B cell (primary cell): ENCODE measurements around the gene TBL1XR1.

Source experiments
- EZH2 ChIP-seq: IDR thresholded peaks from 2 replicates; pipeline ENCODE4 v1.6.1; 2012; ENCODE audit warnings: borderline replicate concordance, low read depth, mild to moderate bottlenecking, moderate library complexity, low read length; ENCODE audit not compliant: insufficient read depth, poor library complexity, severe bottlenecking
- TF ChIP-seq, protein P1 (sequence below): fragments of 200-600 bp; IDR thresholded peaks from one replicate; pipeline ENCODE4 v1.8.0; 2022; ENCODE audit warnings: antibody characterized with exemption, mild to moderate bottlenecking

GRCh38 chr3:177145381-177145780, 51.9 kb downstream of the TBL1XR1 start:
- TF ChIP-seq, protein P1, sequence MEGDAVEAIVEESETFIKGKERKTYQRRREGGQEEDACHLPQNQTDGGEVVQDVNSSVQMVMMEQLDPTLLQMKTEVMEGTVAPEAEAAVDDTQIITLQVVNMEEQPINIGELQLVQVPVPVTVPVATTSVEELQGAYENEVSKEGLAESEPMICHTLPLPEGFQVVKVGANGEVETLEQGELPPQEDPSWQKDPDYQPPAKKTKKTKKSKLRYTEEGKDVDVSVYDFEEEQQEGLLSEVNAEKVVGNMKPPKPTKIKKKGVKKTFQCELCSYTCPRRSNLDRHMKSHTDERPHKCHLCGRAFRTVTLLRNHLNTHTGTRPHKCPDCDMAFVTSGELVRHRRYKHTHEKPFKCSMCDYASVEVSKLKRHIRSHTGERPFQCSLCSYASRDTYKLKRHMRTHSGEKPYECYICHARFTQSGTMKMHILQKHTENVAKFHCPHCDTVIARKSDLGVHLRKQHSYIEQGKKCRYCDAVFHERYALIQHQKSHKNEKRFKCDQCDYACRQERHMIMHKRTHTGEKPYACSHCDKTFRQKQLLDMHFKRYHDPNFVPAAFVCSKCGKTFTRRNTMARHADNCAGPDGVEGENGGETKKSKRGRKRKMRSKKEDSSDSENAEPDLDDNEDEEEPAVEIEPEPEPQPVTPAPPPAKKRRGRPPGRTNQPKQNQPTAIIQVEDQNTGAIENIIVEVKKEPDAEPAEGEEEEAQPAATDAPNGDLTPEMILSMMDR = no peak
- no peak for TF ChIP-seq EZH2
